HCT116 (cell line): Measurements from ENCODE around the gene SEZ6. TPM values are rescaled to one million over a fixed set of nuclear protein-coding genes. Genes with fewer than 3 reads are reported as not detected.

Experiments used
- ATAC-seq: fragments of 200-7000 bp; cut with Tn5 transposase; 2 replicates; pipeline ENCODE4 v1.9.1; 2020; ENCODE audit warnings: mild to moderate bottlenecking, moderate library complexity
- BruUV-seq: library from RNA; stranded (reverse); fragments of 400-500 nt; replicated peaks from 2 replicates; lab custom pipeline; 2021; lab: Mats Ljungman, UMichigan
- CTCF ChIA-PET: fragments of 300-600 bp; sonication (Branson Sonifier 250); formaldehyde crosslinking; loops from one replicate; lab custom pipeline; 2021; ENCODE audit warnings: antibody characterized with exemption; lab: Charles Lee
- POLR2A ChIA-PET: fragments of 300-600, 350-600 bp; sonication (Branson Sonifier 250); formaldehyde crosslinking; loops from one replicate; lab custom pipeline; 2021; ENCODE audit warnings: antibody characterized with exemption; lab: Charles Lee
- RAD21 ChIA-PET, 2 experiments: fragments of 300-600 bp; sonication (Branson Sonifier 250); formaldehyde crosslinking; loops; one replicate each; lab custom pipeline; 2023; ENCODE audit warnings: low total read pairs in 2 of 2; ENCODE audit not compliant: uncharacterized antibody in 2 of 2, unreplicated experiment in 2 of 2, low non-redundant PET in 1 of 2; lab: Charles Lee
- DNase-seq: peaks from one replicate; pipeline ENCODE4 v3.0.0-alpha.2; 2010; ENCODE audit warnings: low read depth, low spot score
- H2AFZ ChIP-seq: fragments of 200-600 bp; shearing (Covaris generic), sonication (generic); 2 replicates; pipeline ENCODE4 v1.6.1; 2017; ENCODE audit warnings: low read depth, mixed run types, mixed read lengths, antibody characterized with exemption, low read length; ENCODE audit not compliant: poor library complexity, severe bottlenecking
- H3K27ac ChIP-seq: 2 replicates; pipeline ENCODE4 v1.5.1; 2012; ENCODE audit warnings: low read depth, low read length
- H3K27me3 ChIP-seq: fragments of 200-600 bp; sonication (generic); 2 replicates; pipeline ENCODE4 v1.6.1; 2016; ENCODE audit warnings: mixed run types, low read length, mixed read lengths; ENCODE audit not compliant: insufficient read depth
- H3K36me3 ChIP-seq, 2 experiments: fragments of 200-500 bp in 1 of 2; fragments of 200-600 bp in 1 of 2; sonication (Bioruptor generic) in 1 of 2; sonication (generic) in 1 of 2; 2 replicates each; pipeline versions ENCODE4 v1.5.1 to v1.6.1; 2014 to 2016; ENCODE audit warnings: low read length in 2 of 2, inconsistent platforms in 1 of 2, mixed read lengths in 1 of 2, mixed run types in 1 of 2; ENCODE audit not compliant: insufficient read depth in 2 of 2, control insufficient read depth in 1 of 2
- H3K4me1 ChIP-seq, 2 experiments: fragments of 200-600 bp in 1 of 2; sonication (generic) in 1 of 2; 2 replicates each; pipeline versions ENCODE4 v1.5.1 to v1.6.1; 2012 to 2017; ENCODE audit warnings: low read length in 2 of 2, inconsistent platforms in 1 of 2, mild to moderate bottlenecking in 1 of 2, mixed read lengths in 1 of 2, mixed run types in 1 of 2, moderate library complexity in 1 of 2; ENCODE audit not compliant: insufficient read depth in 2 of 2, control insufficient read depth in 1 of 2
- H3K4me2 ChIP-seq: fragments of 200-600 bp; sonication (generic); 2 replicates; pipeline ENCODE4 v1.6.1; 2017; ENCODE audit warnings: mixed run types, low read length, mixed read lengths
- H3K4me3 ChIP-seq, 2 experiments: fragments of 200-600 bp in 1 of 2; sonication (generic) in 1 of 2; replicated peaks in 1 of 2; 2 replicates each; pipeline ENCODE4 v1.5.1; 2011 to 2016; ENCODE audit warnings: low read length in 2 of 2, control low read depth in 1 of 2, low read depth in 1 of 2, mild to moderate bottlenecking in 1 of 2, mixed read lengths in 1 of 2, mixed run types in 1 of 2
- H3K79me2 ChIP-seq: fragments of 200-600 bp; sonication (generic); 2 replicates; pipeline ENCODE4 v1.6.1; 2017; ENCODE audit warnings: mild to moderate bottlenecking, mixed run types, low read length, moderate library complexity, mixed read lengths; ENCODE audit not compliant: insufficient read depth
- H3K9ac ChIP-seq: fragments of 200-600 bp; sonication (generic); 2 replicates; pipeline ENCODE4 v1.6.1; 2016; ENCODE audit warnings: low read length, mixed read lengths
- H3K9me2 ChIP-seq: fragments of 200-600 bp; sonication (generic), shearing (Covaris generic); 2 replicates; pipeline ENCODE4 v1.6.1; 2017; ENCODE audit warnings: mixed run types, mild to moderate bottlenecking, moderate library complexity; ENCODE audit not compliant: insufficient read depth
- H3K9me3 ChIP-seq, 2 experiments: fragments of 200-500 bp in 1 of 2; fragments of 200-600 bp in 1 of 2; sonication (Bioruptor generic) in 1 of 2; sonication (generic) in 1 of 2; 2 replicates each; pipeline ENCODE4 v1.6.1; 2014 to 2017; ENCODE audit warnings: low read length in 2 of 2, mixed read lengths in 2 of 2, inconsistent platforms in 1 of 2, low read depth in 1 of 2, mild to moderate bottlenecking in 1 of 2, mixed run types in 1 of 2, moderate library complexity in 1 of 2; ENCODE audit not compliant: control insufficient read depth in 1 of 2, insufficient read depth in 1 of 2
- H4K20me1 ChIP-seq: fragments of 200-600 bp; sonication (generic), shearing (Covaris generic); 2 replicates; pipeline ENCODE4 v1.6.1; 2017; ENCODE audit warnings: mixed run types, mild to moderate bottlenecking, moderate library complexity; ENCODE audit not compliant: insufficient read depth
- EZH2phosphoT487 ChIP-seq: fragments of 200-600 bp; IDR thresholded peaks from 2 replicates; pipeline ENCODE4 v1.6.1; 2018; ENCODE audit warnings: antibody characterized with exemption, borderline replicate concordance
- MAX ChIP-seq: IDR thresholded peaks from 2 replicates; pipeline ENCODE4 v1.6.1; 2012
- POLR2A ChIP-seq: IDR thresholded peaks from 2 replicates; pipeline ENCODE4 v1.7.0; 2011; ENCODE audit warnings: borderline replicate concordance; ENCODE audit not compliant: insufficient read depth, insufficient read length; ENCODE audit errors: extremely low read depth
- POLR2AphosphoS5 ChIP-seq: IDR thresholded peaks from 2 replicates; pipeline ENCODE4 v1.6.1; 2011; ENCODE audit warnings: mild to moderate bottlenecking, low read depth, low read length, moderate library complexity
- SRF ChIP-seq: IDR thresholded peaks from 2 replicates; pipeline ENCODE4 v1.6.1; 2012; ENCODE audit warnings: low read depth
- TCF7L2 ChIP-seq: IDR thresholded peaks from 2 replicates; pipeline ENCODE4 v1.7.0; 2011; ENCODE audit warnings: borderline replicate concordance, inconsistent platforms; ENCODE audit not compliant: insufficient read depth, insufficient read length; ENCODE audit errors: extremely low read depth
- YY1 ChIP-seq: IDR thresholded peaks from 2 replicates; pipeline ENCODE4 v1.6.1; 2011; ENCODE audit warnings: low read length, low read depth, moderate library complexity, mild to moderate bottlenecking; ENCODE audit not compliant: insufficient replicate concordance; ENCODE audit errors: extremely low read depth
- ZNF274 ChIP-seq: fragments of 200-500 bp; sonication (Bioruptor generic); IDR thresholded peaks from 2 replicates; pipeline ENCODE4 v1.6.1; 2014; ENCODE audit warnings: mild to moderate bottlenecking, low read depth, low read length, inconsistent platforms
- intact Hi-C: fragments of 100-400 bp; cut with micrococcal nuclease; formaldehyde crosslinking; loops from 2 replicates; pipeline ENCODE4 v1.10.0; 2022
- total RNA-seq: library from RNA; stranded (reverse); gene quantifications from one replicate; pipeline ENCODE4 v1.2.1, GENCODE V29; 2021; ENCODE audit not compliant: unreplicated experiment

Gene SEZ6
- total RNA-seq, 1 experiment from 2014 or later = 0.22 TPM

DNA sequence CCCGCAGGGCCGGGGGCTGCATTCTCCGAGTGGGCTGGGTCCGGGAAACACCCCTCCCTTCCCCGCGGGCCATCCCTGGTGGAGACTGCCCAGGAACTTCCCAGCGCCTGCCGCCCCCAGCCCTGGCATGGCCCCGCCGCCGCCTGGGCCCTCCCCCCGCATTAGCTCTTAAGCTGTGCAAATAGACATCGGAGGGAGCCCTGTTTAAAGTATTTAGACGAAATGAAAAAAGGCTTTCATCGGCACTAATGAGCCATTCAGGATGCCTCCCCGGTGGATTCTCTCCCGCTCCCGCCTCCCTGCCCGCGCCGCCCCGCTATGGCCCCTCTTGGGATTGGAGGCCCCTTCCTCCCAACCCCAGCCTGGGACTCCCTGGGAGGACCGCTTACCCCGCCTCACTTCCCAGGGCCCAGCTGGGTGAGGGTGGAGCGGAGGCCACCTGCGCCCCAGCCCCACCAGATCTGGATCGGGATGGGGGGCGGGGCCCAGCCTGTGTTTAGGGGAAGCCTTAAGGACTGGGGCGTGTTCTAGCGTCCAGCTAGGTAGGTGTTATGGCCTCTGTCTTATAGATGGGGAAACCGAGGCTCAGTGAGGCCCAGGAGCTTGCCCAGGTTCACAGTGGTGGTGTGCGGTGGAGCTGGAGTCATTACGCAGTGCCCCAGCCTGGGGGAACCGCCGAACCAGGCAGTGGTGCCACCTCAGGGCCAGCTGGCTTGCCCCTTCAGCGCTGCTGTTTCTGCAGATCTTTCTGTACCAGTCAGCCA is 19.7 kb downstream of the SEZ6 start:
- RAD21 ChIA-PET = no interaction called here
- H3K27me3 ChIP-seq = peaks cover 4% of the 10 kb centered on the region; the same call in 1 of the 2 replicates
- CTCF ChIA-PET = no interaction called here
- H3K9ac ChIP-seq = no peak overlapping the region
- intact Hi-C loops = no loop called here
- H3K27ac ChIP-seq = no peak overlapping the region
- no peaks in the 10 kb centered on the region for H3K79me2 ChIP-seq
- no peak overlapping the region for H3K4me3 ChIP-seq
- no peak for TF ChIP-seq EZH2phosphoT487
- TF ChIP-seq POLR2A = no peak
- TF ChIP-seq SRF = no peak
- TF ChIP-seq TCF7L2 = no peak
- no peak for TF ChIP-seq MAX
- TF ChIP-seq POLR2AphosphoS5 = no peak
- no peak for TF ChIP-seq ZNF274
- no peak for TF ChIP-seq YY1
- TF ChIP-seq, all 23 proteins: peak for 0
- Histone ChIP-seq H3K9me2 (no peaks in the 10 kb centered on the region), H3K4me1 (no peaks in the 10 kb centered on the region), H3K9me3 (no peaks in the 10 kb centered on the region), H3K36me3 (no peaks in the 10 kb centered on the region), H4K20me1 (no peaks in the 10 kb centered on the region), H3K4me2 (no peak overlapping the region), H2AFZ (no peak overlapping the region)
- POLR2A ChIA-PET = no interaction called here
- no peak for DNase-seq
- no peak for ATAC-seq
- no TSS peak for BruUV-seq
